HEK293 (cell line): ENCODE data around the gene GRK3.

Experiments used
- CTCF ChIA-PET: fragments of 350-600 bp; formaldehyde crosslinking; extraction: SDS; loops from one replicate; lab custom pipeline; 2021; ENCODE audit warnings: antibody characterized with exemption; lab: Yijun Ruan, JAX
- POLR2A ChIA-PET: fragments of 300-600 bp; formaldehyde crosslinking; extraction: SDS; loops from one replicate; lab custom pipeline; 2020; ENCODE audit warnings: antibody characterized with exemption, inconsistent platforms; lab: Yijun Ruan, JAX
- H3K27ac ChIP-seq: fragments of 200-500 bp; sonication (Bioruptor generic); 2 replicates; pipeline ENCODE4 v1.5.1; 2014; ENCODE audit warnings: low read depth, low read length, control low read depth, inconsistent platforms; ENCODE audit errors: extremely low read depth
- H3K36me3 ChIP-seq, 2 experiments: fragments of 200-500 bp in 1 of 2; sonication (Bioruptor generic) in 1 of 2; 1 replicate in 1 of 2; 2 replicates in 1 of 2; pipeline ENCODE4 v1.5.1; 2014 to 2017; ENCODE audit warnings: inconsistent platforms in 2 of 2, low read length in 2 of 2; ENCODE audit not compliant: control insufficient read depth in 2 of 2, insufficient read depth in 1 of 2
- H3K4me1 ChIP-seq: fragments of 200-500 bp; sonication (Bioruptor generic); 2 replicates; pipeline ENCODE4 v1.5.1; 2014; ENCODE audit warnings: mild to moderate bottlenecking, low read length, inconsistent platforms; ENCODE audit not compliant: control insufficient read depth, insufficient read depth
- H3K4me3 ChIP-seq: 2 replicates; pipeline ENCODE4 v1.5.1; 2011; ENCODE audit warnings: low read depth, mild to moderate bottlenecking, control low read depth, low read length, moderate library complexity
- H3K9me3 ChIP-seq: fragments of 200-500 bp; sonication (Bioruptor generic); 2 replicates; pipeline ENCODE4 v1.5.1; 2014; ENCODE audit warnings: low read depth, low read length, inconsistent platforms; ENCODE audit not compliant: control insufficient read depth, insufficient read depth
- REST ChIP-seq: fragments of 450-650 bp; formaldehyde crosslinking; IDR thresholded peaks from 2 replicates; pipeline ENCODE4 v1.5.1; 2016; ENCODE audit warnings: missing biosample characterization, missing genetic modification characterization
- YY1 ChIP-seq: fragments of 450-650 bp; formaldehyde crosslinking; IDR thresholded peaks from 2 replicates; pipeline ENCODE4 v1.5.1; 2018; ENCODE audit warnings: missing biosample characterization, missing genetic modification characterization
- ZBTB49 ChIP-seq: fragments of 450-650 bp; formaldehyde crosslinking; IDR thresholded peaks from 2 replicates; pipeline ENCODE4 v1.5.1; 2016; ENCODE audit warnings: missing biosample characterization, missing genetic modification characterization, low read depth
- ZBTB6 ChIP-seq: fragments of 450-650 bp; formaldehyde crosslinking; IDR thresholded peaks from 2 replicates; pipeline ENCODE4 v1.5.1; 2017; ENCODE audit warnings: missing biosample characterization, missing genetic modification characterization
- ZFP3 ChIP-seq: fragments of 450-650 bp; formaldehyde crosslinking; IDR thresholded peaks from 2 replicates; pipeline ENCODE4 v1.5.1; 2016; ENCODE audit warnings: low read depth, missing biosample characterization, missing genetic modification characterization
- ZNF19 ChIP-seq: fragments of 450-650 bp; formaldehyde crosslinking; IDR thresholded peaks from 2 replicates; pipeline ENCODE4; 2016; ENCODE audit warnings: missing biosample characterization, missing genetic modification characterization, low read depth
- ZNF202 ChIP-seq: fragments of 450-650 bp; formaldehyde crosslinking; IDR thresholded peaks from 2 replicates; pipeline ENCODE4 v1.5.1; 2016; ENCODE audit warnings: missing biosample characterization, missing genetic modification characterization, borderline replicate concordance
- ZNF426 ChIP-seq: fragments of 450-650 bp; formaldehyde crosslinking; IDR thresholded peaks from 2 replicates; pipeline ENCODE4 v1.5.1; 2017; ENCODE audit warnings: missing biosample characterization, missing genetic modification characterization, mild to moderate bottlenecking, inconsistent platforms, moderate library complexity
- ZNF514 ChIP-seq: fragments of 450-650 bp; formaldehyde crosslinking; IDR thresholded peaks from 2 replicates; pipeline ENCODE4 v1.5.1; 2016; ENCODE audit warnings: missing biosample characterization, missing genetic modification characterization
- ZNF521 ChIP-seq: fragments of 450-650 bp; formaldehyde crosslinking; IDR thresholded peaks from 2 replicates; pipeline ENCODE4 v1.5.1; 2017; ENCODE audit warnings: missing biosample characterization, mild to moderate bottlenecking, missing genetic modification characterization
- ZNF530 ChIP-seq: fragments of 450-650 bp; formaldehyde crosslinking; IDR thresholded peaks from 2 replicates; pipeline ENCODE4 v1.5.1; 2016; ENCODE audit warnings: low read depth, missing biosample characterization, missing genetic modification characterization
- ZNF600 ChIP-seq: fragments of 450-650 bp; formaldehyde crosslinking; IDR thresholded peaks from 2 replicates; pipeline ENCODE4 v1.5.1; 2016; ENCODE audit warnings: missing biosample characterization, missing genetic modification characterization
- ZNF677 ChIP-seq: fragments of 450-650 bp; IDR thresholded peaks from 2 replicates; pipeline ENCODE4 v1.5.0; 2018; ENCODE audit warnings: missing biosample characterization, mild to moderate bottlenecking, missing genetic modification characterization, moderate library complexity
- ZNF843 ChIP-seq: fragments of 450-650 bp; formaldehyde crosslinking; IDR thresholded peaks from 2 replicates; pipeline ENCODE4 v1.5.1; 2016; ENCODE audit warnings: missing biosample characterization, missing genetic modification characterization
- TF ChIP-seq, protein P1 (sequence below): fragments of 450-650 bp; formaldehyde crosslinking; conservative IDR thresholded peaks from 2 replicates; pipeline ENCODE4 v1.5.1; 2016; ENCODE audit warnings: low read depth, missing biosample characterization, missing genetic modification characterization
- TF ChIP-seq, protein P2 (sequence below): fragments of 450-650 bp; formaldehyde crosslinking; IDR thresholded peaks from 2 replicates; pipeline ENCODE4 v1.5.1; 2017; ENCODE audit warnings: missing biosample characterization, missing genetic modification characterization

GRK3 gene

DNA sequence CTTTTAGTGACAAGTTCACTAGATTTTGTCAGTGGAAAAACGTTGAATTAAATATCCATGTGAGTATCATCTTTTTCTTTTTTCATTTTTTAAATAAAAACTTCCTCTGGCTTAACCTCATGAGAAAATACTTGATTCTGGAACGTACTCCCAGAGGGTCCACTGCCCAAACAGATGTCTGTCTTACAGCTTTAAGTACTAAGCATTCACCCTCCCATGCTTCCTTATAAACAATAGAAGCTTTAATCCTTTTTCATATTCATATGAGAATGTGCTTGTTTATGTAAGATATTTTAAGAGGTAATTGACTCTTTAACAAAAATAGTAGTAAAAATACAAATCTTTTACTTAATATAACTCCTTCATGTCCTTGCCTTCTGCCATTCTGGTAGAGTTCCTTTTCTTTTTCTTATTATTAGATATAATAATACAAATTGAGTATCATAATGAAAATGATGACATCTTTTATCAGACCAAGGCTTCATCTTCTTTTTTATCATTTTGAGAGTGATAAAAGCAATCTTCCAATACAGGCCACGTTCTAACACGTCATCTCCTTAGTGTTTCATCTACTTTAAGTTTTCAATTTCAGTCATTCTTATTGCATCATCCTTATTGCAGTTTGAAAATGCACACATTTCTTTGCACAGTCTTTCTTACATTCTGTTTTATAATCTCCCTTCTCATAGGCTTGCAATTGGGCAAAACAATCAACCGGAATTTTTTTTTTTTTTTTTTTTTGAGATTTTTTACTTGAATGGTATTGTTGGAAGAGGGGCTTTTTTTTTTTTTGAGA is 108.0 kb downstream of the GRK3 start:
- CTCF ChIA-PET = no interaction called here

More for the DNA sequence above, 108.0 kb downstream of the GRK3 start:
- H3K4me1 ChIP-seq = peaks cover 6% of the 10 kb centered on the region
- H3K27ac ChIP-seq = no peak overlapping the region
- no peaks in the 10 kb centered on the region for H3K9me3 ChIP-seq
- TF ChIP-seq ZNF677 (tag by site-specific recombination) (no peak), ZNF521 (no peak), REST (tag by site-specific recombination) (no peak), ZNF426 (no peak), ZNF600 (tag by site-specific recombination) (no peak), ZBTB49 (tag by site-specific recombination) (no peak), ZNF843 (no peak), ZFP3 (tag by site-specific recombination) (no peak), ZNF202 (no peak), YY1 (tag by site-specific recombination) (no peak), ZNF530 (tag by site-specific recombination) (no peak), ZBTB6 (tag by site-specific recombination) (no peak), ZNF514 (tag by site-specific recombination) (no peak), ZNF19 (tag by site-specific recombination) (no peak)
- TF ChIP-seq, protein P1, sequence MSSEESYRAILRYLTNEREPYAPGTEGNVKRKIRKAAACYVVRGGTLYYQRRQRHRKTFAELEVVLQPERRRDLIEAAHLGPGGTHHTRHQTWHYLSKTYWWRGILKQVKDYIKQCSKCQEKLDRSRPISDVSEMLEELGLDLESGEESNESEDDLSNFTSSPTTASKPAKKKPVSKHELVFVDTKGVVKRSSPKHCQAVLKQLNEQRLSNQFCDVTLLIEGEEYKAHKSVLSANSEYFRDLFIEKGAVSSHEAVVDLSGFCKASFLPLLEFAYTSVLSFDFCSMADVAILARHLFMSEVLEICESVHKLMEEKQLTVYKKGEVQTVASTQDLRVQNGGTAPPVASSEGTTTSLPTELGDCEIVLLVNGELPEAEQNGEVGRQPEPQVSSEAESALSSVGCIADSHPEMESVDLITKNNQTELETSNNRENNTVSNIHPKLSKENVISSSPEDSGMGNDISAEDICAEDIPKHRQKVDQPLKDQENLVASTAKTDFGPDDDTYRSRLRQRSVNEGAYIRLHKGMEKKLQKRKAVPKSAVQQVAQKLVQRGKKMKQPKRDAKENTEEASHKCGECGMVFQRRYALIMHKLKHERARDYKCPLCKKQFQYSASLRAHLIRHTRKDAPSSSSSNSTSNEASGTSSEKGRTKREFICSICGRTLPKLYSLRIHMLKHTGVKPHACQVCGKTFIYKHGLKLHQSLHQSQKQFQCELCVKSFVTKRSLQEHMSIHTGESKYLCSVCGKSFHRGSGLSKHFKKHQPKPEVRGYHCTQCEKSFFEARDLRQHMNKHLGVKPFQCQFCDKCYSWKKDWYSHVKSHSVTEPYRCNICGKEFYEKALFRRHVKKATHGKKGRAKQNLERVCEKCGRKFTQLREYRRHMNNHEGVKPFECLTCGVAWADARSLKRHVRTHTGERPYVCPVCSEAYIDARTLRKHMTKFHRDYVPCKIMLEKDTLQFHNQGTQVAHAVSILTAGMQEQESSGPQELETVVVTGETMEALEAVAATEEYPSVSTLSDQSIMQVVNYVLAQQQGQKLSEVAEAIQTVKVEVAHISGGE (tag by site-specific recombination) = no peak
- TF ChIP-seq, protein P2, sequence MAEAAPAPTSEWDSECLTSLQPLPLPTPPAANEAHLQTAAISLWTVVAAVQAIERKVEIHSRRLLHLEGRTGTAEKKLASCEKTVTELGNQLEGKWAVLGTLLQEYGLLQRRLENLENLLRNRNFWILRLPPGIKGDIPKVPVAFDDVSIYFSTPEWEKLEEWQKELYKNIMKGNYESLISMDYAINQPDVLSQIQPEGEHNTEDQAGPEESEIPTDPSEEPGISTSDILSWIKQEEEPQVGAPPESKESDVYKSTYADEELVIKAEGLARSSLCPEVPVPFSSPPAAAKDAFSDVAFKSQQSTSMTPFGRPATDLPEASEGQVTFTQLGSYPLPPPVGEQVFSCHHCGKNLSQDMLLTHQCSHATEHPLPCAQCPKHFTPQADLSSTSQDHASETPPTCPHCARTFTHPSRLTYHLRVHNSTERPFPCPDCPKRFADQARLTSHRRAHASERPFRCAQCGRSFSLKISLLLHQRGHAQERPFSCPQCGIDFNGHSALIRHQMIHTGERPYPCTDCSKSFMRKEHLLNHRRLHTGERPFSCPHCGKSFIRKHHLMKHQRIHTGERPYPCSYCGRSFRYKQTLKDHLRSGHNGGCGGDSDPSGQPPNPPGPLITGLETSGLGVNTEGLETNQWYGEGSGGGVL (tag by site-specific recombination) = no peak
- H3K36me3 ChIP-seq = no peaks in the 10 kb centered on the region
- POLR2A ChIA-PET = no interaction called here
- H3K4me3 ChIP-seq = no peak overlapping the region
